H1 (cell line): ENCODE results near the gene FAM237A. TPM values are rescaled to one million over a fixed set of nuclear protein-coding genes. Genes with fewer than 3 reads are reported as not detected.

Source experiments
- CTCF ChIA-PET: fragments of 300-600 bp; sonication (Branson Sonifier 250); formaldehyde crosslinking; loops from one replicate; lab custom pipeline; 2021; ENCODE audit not compliant: partially characterized antibody; lab: Charles Lee
- POLR2A ChIA-PET: fragments of 300-600 bp; sonication (Branson Sonifier 250); formaldehyde crosslinking; loops from one replicate; lab custom pipeline; 2021; ENCODE audit warnings: inconsistent platforms; ENCODE audit not compliant: partially characterized antibody; lab: Charles Lee
- DNase-seq, 2 experiments: peaks; one replicate each; pipeline versions ENCODE4 v3.0.0 to v3.0.0-alpha.2; 2010 to 2022; ENCODE audit warnings: low spot score in 2 of 2, low read depth in 1 of 2, mixed read lengths in 1 of 2
- FAIRE-seq: peaks from 2 replicates; lab custom pipeline; 2011; peaks lifted over from hg19 to GRCh38; lab: Jason Lieb, UNC
- H2AFZ ChIP-seq: 2 replicates; pipeline ENCODE4 v1.8.1; 2012; ENCODE audit warnings: low read length, inconsistent platforms
- H2AK5ac ChIP-seq: 2 replicates; pipeline ENCODE4 v1.6.1; 2013; ENCODE audit warnings: low read depth, low read length
- H2BK120ac ChIP-seq: replicated peaks from 2 replicates; pipeline ENCODE3; 2013; ENCODE audit warnings: low read depth, low read length, inconsistent platforms
- H2BK12ac ChIP-seq: 2 replicates; pipeline ENCODE4 v1.6.1; 2013; ENCODE audit warnings: low read depth, low read length
- H2BK15ac ChIP-seq: 2 replicates; pipeline ENCODE4 v1.6.1; 2013; ENCODE audit warnings: low read length
- H2BK20ac ChIP-seq: 2 replicates; pipeline ENCODE4 v1.6.1; 2013; ENCODE audit warnings: low read length
- H2BK5ac ChIP-seq: 2 replicates; pipeline ENCODE4 v1.6.1; 2013; ENCODE audit warnings: low read depth, low read length
- H3K14ac ChIP-seq: 2 replicates; pipeline ENCODE4 v1.6.1; 2013; ENCODE audit warnings: inconsistent platforms; ENCODE audit not compliant: insufficient read length
- H3K18ac ChIP-seq: 2 replicates; pipeline ENCODE4 v1.6.1; 2013; ENCODE audit warnings: low read length; ENCODE audit errors: extremely low read depth
- H3K23ac ChIP-seq: 2 replicates; pipeline ENCODE4 v1.6.1; 2013; ENCODE audit warnings: inconsistent platforms; ENCODE audit not compliant: insufficient read length
- H3K23me2 ChIP-seq: 2 replicates; pipeline ENCODE4 v1.6.1; 2013; ENCODE audit warnings: low read depth, low read length
- H3K27ac ChIP-seq: 2 replicates; pipeline ENCODE4 v1.6.1; 2011; ENCODE audit warnings: low read depth, low read length, inconsistent platforms
- H3K27me3 ChIP-seq, 4 experiments: replicated peaks in 1 of 4; 1 replicate in 1 of 4; 2 replicates in 3 of 4; pipeline versions ENCODE4 v1.6.1 to v1.8.1; 2011 to 2013; ENCODE audit warnings: low read length in 3 of 4, mild to moderate bottlenecking in 3 of 4, inconsistent platforms in 2 of 4, mixed read lengths in 2 of 4, moderate library complexity in 1 of 4; ENCODE audit not compliant: control insufficient read depth in 3 of 4, insufficient read depth in 3 of 4; ENCODE audit errors: extremely low read depth in 1 of 4
- H3K36me3 ChIP-seq, 4 experiments: 2 replicates each; pipeline versions ENCODE4 v1.6.1 to v1.8.1; 2011 to 2013; ENCODE audit warnings: mild to moderate bottlenecking in 4 of 4, low read length in 3 of 4, moderate library complexity in 2 of 4, control low read depth in 1 of 4, inconsistent platforms in 1 of 4; ENCODE audit not compliant: insufficient read depth in 4 of 4, control insufficient read depth in 2 of 4
- H3K4ac ChIP-seq: replicated peaks from 2 replicates; pipeline ENCODE3; 2013; ENCODE audit warnings: low read length, low read depth, mixed read lengths, inconsistent platforms; ENCODE audit not compliant: insufficient read length
- H3K4me1 ChIP-seq, 4 experiments: replicated peaks in 1 of 4; 1 replicate in 1 of 4; 2 replicates in 3 of 4; pipeline versions ENCODE4 v1.6.1 to v1.8.1; 2011 to 2013; ENCODE audit warnings: low read length in 3 of 4, inconsistent platforms in 2 of 4, mixed read lengths in 1 of 4; ENCODE audit not compliant: insufficient read depth in 4 of 4, control insufficient read depth in 3 of 4
- H3K4me2 ChIP-seq, 2 experiments: 2 replicates each; pipeline versions ENCODE4 v1.6.1 to v1.8.1; 2011 to 2013; ENCODE audit warnings: low read depth in 2 of 2, low read length in 2 of 2, control low read depth in 1 of 2, inconsistent platforms in 1 of 2, mild to moderate bottlenecking in 1 of 2; ENCODE audit not compliant: insufficient read depth in 1 of 2
- H3K4me3 ChIP-seq, 4 experiments: fragments of 200-600, 300-600 bp in 1 of 4; sonication (generic), shearing (Covaris generic), sonication (Bioruptor Twin) in 1 of 4; 2 replicates each; pipeline versions ENCODE4 v1.5.1 to v1.8.1; 2011 to 2016; ENCODE audit warnings: low read length in 4 of 4, low read depth in 3 of 4, control low read depth in 2 of 4, inconsistent platforms in 2 of 4, mild to moderate bottlenecking in 2 of 4, mixed read lengths in 1 of 4, moderate library complexity in 1 of 4; ENCODE audit not compliant: insufficient read depth in 2 of 4; ENCODE audit errors: extremely low read depth in 1 of 4
- H3K56ac ChIP-seq: replicated peaks from 2 replicates; pipeline ENCODE3; 2013; ENCODE audit warnings: low read depth, mild to moderate bottlenecking, mixed read lengths, low read length, inconsistent platforms; ENCODE audit not compliant: insufficient read length
- H3K79me1 ChIP-seq: 2 replicates; pipeline ENCODE4 v1.6.1; 2013; ENCODE audit warnings: low read depth, low read length, control low read depth
- H3K79me2 ChIP-seq, 2 experiments: 2 replicates each; pipeline versions ENCODE4 v1.6.1 to v1.8.1; 2012 to 2013; ENCODE audit warnings: low read length in 2 of 2, mild to moderate bottlenecking in 2 of 2, inconsistent platforms in 1 of 2; ENCODE audit not compliant: insufficient read depth in 2 of 2, control insufficient read depth in 1 of 2
- H3K9ac ChIP-seq, 4 experiments: replicated peaks in 1 of 4; 1 replicate in 1 of 4; 2 replicates in 3 of 4; pipeline versions ENCODE4 v1.6.1 to v1.8.1; 2011 to 2013; ENCODE audit warnings: low read depth in 3 of 4, low read length in 3 of 4, control low read depth in 2 of 4, mild to moderate bottlenecking in 2 of 4, moderate library complexity in 2 of 4, inconsistent platforms in 1 of 4; ENCODE audit errors: extremely low read depth in 1 of 4
- H3K9me3 ChIP-seq, 2 experiments: 2 replicates each; pipeline versions ENCODE4 v1.6.1 to v1.8.1; 2012 to 2013; ENCODE audit warnings: mild to moderate bottlenecking in 2 of 2, moderate library complexity in 2 of 2, control low read depth in 1 of 2, inconsistent platforms in 1 of 2, low read depth in 1 of 2, low read length in 1 of 2, mixed read lengths in 1 of 2; ENCODE audit not compliant: insufficient read depth in 2 of 2
- H4K20me1 ChIP-seq, 2 experiments: replicated peaks in 1 of 2; 2 replicates each; pipeline versions ENCODE3 to v1.8.1; 2011 to 2013; ENCODE audit warnings: inconsistent platforms in 2 of 2, low read length in 2 of 2, mild to moderate bottlenecking in 1 of 2; ENCODE audit not compliant: insufficient read depth in 2 of 2, control insufficient read depth in 1 of 2
- H4K5ac ChIP-seq: 2 replicates; pipeline ENCODE4 v1.6.1; 2013; ENCODE audit warnings: low read length, low read depth, mixed read lengths, inconsistent platforms; ENCODE audit not compliant: insufficient read length
- H4K8ac ChIP-seq: 2 replicates; pipeline ENCODE4 v1.8.0; 2013; ENCODE audit warnings: mild to moderate bottlenecking, moderate library complexity, low read length, inconsistent platforms; ENCODE audit not compliant: insufficient read depth; ENCODE audit errors: extremely low read depth
- H4K91ac ChIP-seq: replicated peaks from 2 replicates; pipeline ENCODE3; 2013; ENCODE audit warnings: low read length, mixed read lengths, inconsistent platforms; ENCODE audit not compliant: insufficient read length
- BCL11A ChIP-seq, 2 experiments: IDR thresholded peaks; one replicate each; pipeline ENCODE4 v1.6.1; 2011; ENCODE audit warnings: low read depth in 2 of 2, low read length in 2 of 2, mild to moderate bottlenecking in 2 of 2
- CEBPB ChIP-seq: IDR thresholded peaks from 2 replicates; pipeline ENCODE4 v1.6.1; 2012; ENCODE audit warnings: low read depth, low read length
- GABPA ChIP-seq: IDR thresholded peaks from 2 replicates; pipeline ENCODE4 v1.6.1; 2011; ENCODE audit warnings: mild to moderate bottlenecking, low read length, moderate library complexity, borderline replicate concordance; ENCODE audit not compliant: insufficient read depth
- NRF1 ChIP-seq: IDR thresholded peaks from 2 replicates; pipeline ENCODE4 v1.6.1; 2011; ENCODE audit warnings: mild to moderate bottlenecking, low read depth, low read length, improper control_type of control experiment
- RBBP5 ChIP-seq: IDR thresholded peaks from 2 replicates; pipeline ENCODE4 v1.7.1; 2012; ENCODE audit warnings: low read depth, mild to moderate bottlenecking, inconsistent platforms, low read length, moderate library complexity, borderline replicate concordance
- SAP30 ChIP-seq: fragments of 300-600 bp; sonication (generic); IDR thresholded peaks from 2 replicates; pipeline ENCODE4 v1.7.1; 2012; ENCODE audit warnings: low read length, moderate library complexity, mild to moderate bottlenecking, inconsistent platforms; ENCODE audit not compliant: insufficient read depth, insufficient replicate concordance
- SIN3A ChIP-seq, 2 experiments: IDR thresholded peaks in 1 of 2; conservative IDR thresholded peaks in 1 of 2; 2 replicates each; pipeline ENCODE4 v1.6.1; 2011 to 2012; ENCODE audit warnings: low read length in 2 of 2, improper control_type of control experiment in 1 of 2, low read depth in 1 of 2, mild to moderate bottlenecking in 1 of 2
- SP1 ChIP-seq: IDR thresholded peaks from 2 replicates; pipeline ENCODE4 v1.6.1; 2011; ENCODE audit warnings: low read depth, low read length
- SUZ12 ChIP-seq: fragments of 200-600 bp; sonication (generic); IDR thresholded peaks from 2 replicates; pipeline ENCODE4 v1.6.1; 2012; ENCODE audit warnings: mild to moderate bottlenecking, inconsistent platforms, low read length, moderate library complexity, mixed read lengths
- TAF1 ChIP-seq: IDR thresholded peaks from 2 replicates; pipeline ENCODE4 v1.6.1; 2011; ENCODE audit warnings: mild to moderate bottlenecking, low read depth, low read length
- TEAD4 ChIP-seq: IDR thresholded peaks from 2 replicates; pipeline ENCODE4 v1.6.1; 2012; ENCODE audit warnings: low read depth, low read length, inconsistent platforms, mixed read lengths
- USF2 ChIP-seq: IDR thresholded peaks from 2 replicates; pipeline ENCODE4 v1.6.1; 2011; ENCODE audit warnings: low read length, improper control_type of control experiment
- ZNF274 ChIP-seq: IDR thresholded peaks from 2 replicates; pipeline ENCODE4 v1.7.0; 2012; ENCODE audit warnings: low read length, borderline replicate concordance; ENCODE audit errors: extremely low read depth
- WGBS, 2 experiments: shearing (Covaris generic) in 1 of 2; methylation state at CpG; one replicate each; pipeline versions ENCODE4 v1.1.6 to v1.1.7; 2013 to 2015; ENCODE audit warnings: low lambda C conversion rate in 2 of 2, mixed read lengths in 2 of 2, inconsistent platforms in 1 of 2, low coverage in 1 of 2, missing lambda C conversion rate in 1 of 2; ENCODE audit not compliant: insufficient replicate concordance in 2 of 2, insufficient coverage in 1 of 2, insufficient read length in 1 of 2; ENCODE audit errors: extremely low coverage in 1 of 2, missing lambda C conversion rate in 1 of 2; 5-methylcytosine and 5-hydroxymethylcytosine counted together
- polyA plus RNA-seq, 7 experiments: library from polyadenylated mRNA; depleted of rRNA in 3 of 7; stranded (reverse) in 5 of 7; unstranded in 2 of 7; fragments of >200 nt in 5 of 7; fragments of 200-250 nt in 2 of 7; gene quantifications; 1 replicate in 5 of 7; 2 replicates in 1 of 7; 4 replicates in 1 of 7; pipeline versions ENCODE4 v1.2.1 to v1.2.3, GENCODE V29; 2011 to 2013; ENCODE audit warnings: missing spikeins in 2 of 7, mixed read lengths in 2 of 7
- total RNA-seq: library from RNA; stranded (reverse); fragmentation: NEBNext Ultra II Directional; extraction: Animal tissue kit (Norgen Biotek cat#: 25700); gene quantifications from 2 replicates; pipeline ENCODE4 v1.2.1, GENCODE V29; 2021

The FAM237A gene
- total and polyA plus RNA-seq, 2 of the 8 experiments (the other 6 are each of a cell fraction or from before 2014, with no cell fraction given): not detected

DNA sequence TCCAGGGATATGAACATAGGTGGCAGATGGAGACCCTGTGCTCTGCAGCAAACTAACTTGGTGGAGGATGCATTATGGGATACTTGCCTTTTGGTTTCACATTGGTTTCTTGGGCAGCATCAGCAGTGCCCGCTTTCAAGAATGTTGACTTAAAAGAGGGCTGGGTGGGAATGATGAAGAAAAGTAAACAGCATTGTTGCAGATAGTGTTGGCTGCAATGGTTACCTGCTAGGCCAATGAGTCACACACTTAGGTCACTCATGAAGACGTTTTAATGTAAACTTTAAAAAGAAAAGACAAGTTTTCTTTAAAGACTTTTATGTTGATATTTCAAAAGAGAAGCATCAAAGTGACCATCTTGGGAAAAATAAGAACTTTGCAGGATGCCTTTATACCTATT, 26.1 kb upstream of the FAM237A start:
- WGBS, 2 experiments: 87% methylated on average over 2 of the region's 2 CpGs; no CpG with 5 or more reads in 1 of the 2 experiments
- no peak overlapping the region for H2BK12ac ChIP-seq
- ChIA-PET POLR2A (no interaction called here), CTCF (interaction anchor here (1.0 to 3.0 kb wide), 4 partner anchors 9 to 48 kb away, joined by 3 to 13 read pairs (median 4); no protein-coding TSS in a partner anchor)
- no peaks in the 10 kb centered on the region for H3K23me2 ChIP-seq
- H3K4ac ChIP-seq: no peak overlapping the region
- no peak overlapping the region for H3K18ac ChIP-seq
- no peaks in the 10 kb centered on the region for H3K4me1 ChIP-seq
- TF ChIP-seq SIN3A (conservative IDR thresholded peaks at IDR 0.05 in 1 of 2, IDR thresholded peaks at IDR 0.05 in 1 of 2; ENCODE audit: low read depth in 1 of 2, low read length in 2 of 2): no peak
- TF ChIP-seq ZNF274: no peak
- no peak for TF ChIP-seq CEBPB
- no peak for TF ChIP-seq BCL11A (IDR thresholded peaks at IDR 0.05; ENCODE audit: low read depth in 2 of 2, low read length in 2 of 2)
- no peak for TF ChIP-seq RBBP5
- no peak for TF ChIP-seq TAF1
- no peak for TF ChIP-seq USF2
- TF ChIP-seq SUZ12: no peak
- no peak for TF ChIP-seq GABPA
- no peak for TF ChIP-seq NRF1
- no peak for TF ChIP-seq SAP30
- no peak for TF ChIP-seq SP1
- TF ChIP-seq TEAD4: no peak
- no peak overlapping the region for H4K8ac ChIP-seq
- H3K9ac ChIP-seq: no peak overlapping the region
- H3K4me2 ChIP-seq: no peak overlapping the region
- no peaks in the 10 kb centered on the region for H4K20me1 ChIP-seq
- H2BK120ac ChIP-seq: no peak overlapping the region
- no peak overlapping the region for H3K27ac ChIP-seq
- DNase-seq (no peak), FAIRE-seq (no peak)
- H4K91ac ChIP-seq: no peak overlapping the region
- H2BK5ac ChIP-seq: no peak overlapping the region
- no peaks in the 10 kb centered on the region for H3K79me2 ChIP-seq
- no peak overlapping the region for H2BK20ac ChIP-seq
- H3K79me1 ChIP-seq: no peaks in the 10 kb centered on the region
- H3K4me3 ChIP-seq: no peak overlapping the region
- no peak overlapping the region for H4K5ac ChIP-seq
- no peak overlapping the region for H2AK5ac ChIP-seq
- H3K27me3 ChIP-seq: no peaks in the 10 kb centered on the region
- H2AFZ ChIP-seq: no peak overlapping the region
- no peaks in the 10 kb centered on the region for H3K9me3 ChIP-seq
- no peak overlapping the region for H3K14ac ChIP-seq
- H3K56ac ChIP-seq: no peak overlapping the region
- no peak overlapping the region for H2BK15ac ChIP-seq
- no peaks in the 10 kb centered on the region for H3K36me3 ChIP-seq
- no peak overlapping the region for H3K23ac ChIP-seq
